ENCODE measurements around the gene CD58.

Gene CD58

DNA sequence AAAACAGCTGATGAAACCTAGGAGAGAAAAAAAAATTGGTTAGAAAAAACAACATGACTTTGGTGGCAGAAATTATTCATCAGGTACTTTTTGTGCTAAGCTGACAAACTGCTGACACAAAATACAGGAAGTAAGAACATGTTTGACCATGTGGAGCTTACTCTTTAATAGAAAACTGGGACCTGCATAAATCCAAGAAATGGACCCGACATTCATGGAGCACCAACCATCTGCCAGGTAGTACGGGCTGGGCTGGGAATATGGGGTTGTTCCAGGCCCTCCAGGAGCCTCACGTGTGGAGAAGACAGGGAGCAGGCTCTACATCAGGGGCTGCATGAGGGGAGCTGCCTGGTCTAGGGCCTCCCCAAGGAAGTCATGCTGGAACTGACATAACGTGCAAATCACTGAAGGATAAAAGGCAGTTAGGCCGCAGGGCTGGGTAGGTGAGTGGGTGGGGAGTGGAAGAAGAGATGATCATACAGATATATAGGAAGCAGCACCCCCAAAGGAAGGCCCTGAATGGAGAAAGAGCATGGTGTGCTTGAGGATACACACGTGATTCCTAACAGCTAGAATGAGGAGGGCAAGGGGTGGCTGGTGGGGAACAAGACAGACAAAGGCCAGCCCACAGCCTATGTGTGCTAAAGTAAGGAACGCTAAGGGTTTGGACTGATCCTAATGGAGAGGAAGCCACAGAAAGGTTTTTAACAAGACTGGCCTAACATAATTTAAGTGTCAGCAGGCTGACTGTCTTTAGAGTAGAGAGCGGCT, 26.1 kb downstream of the CD58 start:
- no peak for DNase-seq (ENCODE audit: low read depth in 2 of 2)

DNA sequence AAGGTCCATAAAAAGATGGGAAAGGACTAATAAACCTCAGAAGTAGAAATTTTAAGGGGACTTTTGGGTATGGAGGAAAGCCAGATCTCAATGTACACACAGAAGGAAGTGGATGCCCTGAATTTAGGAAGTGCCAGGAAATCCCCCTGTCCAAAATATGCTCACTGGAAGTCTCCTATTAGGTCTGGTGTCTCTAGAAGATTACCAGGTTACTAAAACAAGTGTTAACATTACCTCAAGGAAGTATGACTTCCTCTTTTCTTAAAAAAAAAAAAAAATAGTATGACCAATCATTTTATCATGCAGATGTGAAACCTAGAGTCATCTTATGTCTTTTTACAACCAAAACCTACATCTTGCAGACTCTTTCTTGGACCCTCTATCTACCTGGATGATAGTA, 30.7 kb downstream of the CD58 start:
- no peak for DNase-seq (ENCODE audit: low read depth in 2 of 2)

DNA sequence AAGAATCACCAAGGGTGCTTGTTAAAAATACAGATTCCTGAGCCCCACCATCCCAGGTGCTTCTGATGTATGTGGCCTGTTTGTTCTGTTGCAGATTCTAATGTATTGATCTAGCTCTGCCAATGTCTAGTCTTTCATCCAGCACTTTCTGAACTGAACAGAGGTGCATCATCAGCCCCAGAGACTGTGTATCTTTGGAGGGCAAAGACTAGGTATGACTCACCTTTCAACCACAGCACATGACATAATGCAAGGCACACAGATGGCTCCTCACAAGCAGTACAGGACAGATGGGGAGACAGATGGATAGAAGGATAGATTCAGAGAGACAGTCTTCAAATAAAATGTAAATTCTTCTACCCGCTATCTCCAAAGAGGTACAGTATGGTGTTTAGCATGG, 32.3 kb downstream of the CD58 start:
- DNase-seq (ENCODE audit: low read depth in 2 of 2) = peak in 1 of 2 donors; percentile 30

DNA sequence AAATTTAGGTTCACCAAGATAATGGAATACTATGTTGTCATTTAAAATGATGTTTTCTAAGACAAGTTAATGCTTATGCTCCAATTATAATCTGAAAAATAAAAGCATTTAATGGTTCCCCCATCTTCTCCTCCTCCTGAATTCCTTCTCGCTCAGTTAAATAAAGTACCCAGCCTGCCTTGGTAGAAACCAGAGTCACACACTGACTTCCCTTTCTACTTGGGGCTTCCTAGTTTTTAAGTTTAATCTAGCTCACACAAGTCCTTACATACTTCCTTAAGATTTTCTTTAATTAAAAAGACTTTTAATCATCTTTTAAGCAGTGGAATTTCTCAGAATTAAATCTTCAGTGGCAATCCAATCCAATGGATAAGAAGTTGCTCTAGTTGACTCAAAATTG, 32.9 kb downstream of the CD58 start:
- no peak for DNase-seq (ENCODE audit: low read depth in 2 of 2)

DNA sequence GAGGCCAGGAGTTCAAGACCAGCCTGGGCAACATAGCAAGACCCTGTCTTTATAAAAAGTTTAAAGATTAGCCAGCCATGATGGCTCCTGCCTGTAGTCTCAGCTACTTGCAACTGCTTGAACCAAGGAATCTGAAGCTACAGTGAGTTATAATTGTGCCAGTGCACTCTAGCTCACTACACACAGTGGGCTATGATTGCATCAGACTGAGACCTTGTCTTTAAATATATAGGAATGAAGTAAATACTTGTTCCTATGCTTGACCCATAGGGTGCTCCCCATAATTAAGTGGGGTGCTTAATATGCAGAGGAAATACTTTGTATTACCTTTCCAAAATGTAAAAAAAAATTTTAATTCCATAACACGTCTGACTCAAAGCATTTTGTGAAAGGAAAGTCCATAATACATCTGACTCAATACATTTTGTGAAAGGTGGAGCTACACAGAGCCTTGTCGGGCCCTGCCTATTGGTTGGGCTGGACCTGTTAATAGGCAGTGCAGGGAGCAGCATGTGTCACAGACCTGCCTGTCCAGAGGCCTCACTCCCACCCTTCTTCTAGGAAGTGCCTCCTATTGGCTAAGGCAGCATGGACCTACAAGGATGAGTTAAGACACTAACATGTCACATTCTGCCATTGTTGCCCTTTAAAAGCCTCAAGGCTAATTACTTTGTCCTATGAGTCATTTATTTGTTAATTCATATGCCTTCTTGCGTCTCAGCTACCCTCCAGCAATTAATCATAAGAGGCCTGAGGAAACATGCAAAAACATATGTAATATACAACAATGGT, 33.6 kb downstream of the CD58 start:
- DNase-seq (ENCODE audit: low read depth in 2 of 2) = no peak

DNA sequence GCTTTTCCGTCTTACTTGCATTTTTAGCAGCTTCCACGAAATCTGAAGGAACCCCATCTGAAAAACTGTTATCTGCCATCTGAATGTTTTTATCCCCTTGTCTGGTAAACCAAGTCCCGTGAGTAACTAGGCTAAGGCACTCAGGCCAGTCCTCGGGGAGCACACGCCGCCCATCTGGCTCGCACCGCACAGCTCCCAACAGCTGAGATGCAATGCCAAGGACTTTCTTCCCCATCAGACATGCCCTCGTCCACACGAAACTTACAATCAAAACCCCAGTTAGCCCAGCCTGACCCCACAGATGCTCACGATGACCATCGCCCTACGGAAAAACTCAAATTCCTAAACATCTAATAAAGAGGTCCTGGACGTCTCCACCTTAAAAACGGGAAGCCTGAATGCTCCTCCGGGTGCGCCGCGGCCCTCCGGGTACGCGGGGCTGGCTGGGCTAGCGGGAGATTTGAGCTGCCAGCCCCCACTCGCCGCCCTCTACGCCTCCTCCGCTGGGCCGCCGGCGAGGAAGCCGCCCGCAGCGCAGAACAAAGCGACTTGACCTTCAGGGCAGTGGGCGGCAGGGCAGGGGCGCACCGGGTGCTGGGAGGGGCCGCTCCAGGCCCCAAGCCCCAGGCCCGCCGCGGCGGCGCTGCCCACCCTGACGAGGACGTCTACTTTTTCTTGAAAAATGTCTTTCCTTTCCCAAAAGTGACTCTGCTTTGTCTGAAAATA, 36.6 kb downstream of the CD58 start:
- no peak for DNase-seq (ENCODE audit: low read depth in 2 of 2)

DNA sequence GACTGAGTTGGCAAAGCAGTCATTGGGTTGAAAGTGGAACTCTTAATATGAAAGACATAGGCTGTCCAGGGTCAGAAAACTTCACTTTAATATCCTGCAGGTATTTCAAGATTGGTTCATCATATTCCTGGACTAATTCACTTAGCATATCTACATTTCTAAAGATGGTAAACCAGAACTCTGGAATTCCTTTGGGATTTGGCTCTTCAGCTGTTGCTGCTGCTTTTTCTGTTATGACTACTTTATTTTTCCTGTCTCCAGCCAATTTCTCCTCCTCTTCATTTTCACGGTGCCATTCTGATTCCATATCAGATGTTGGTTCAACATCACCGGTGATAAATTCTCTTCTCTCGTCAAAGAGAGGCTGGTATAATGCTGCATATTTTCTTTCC, 37.4 kb downstream of the CD58 start:
- no peak for DNase-seq (ENCODE audit: low read depth in 2 of 2)

DNA sequence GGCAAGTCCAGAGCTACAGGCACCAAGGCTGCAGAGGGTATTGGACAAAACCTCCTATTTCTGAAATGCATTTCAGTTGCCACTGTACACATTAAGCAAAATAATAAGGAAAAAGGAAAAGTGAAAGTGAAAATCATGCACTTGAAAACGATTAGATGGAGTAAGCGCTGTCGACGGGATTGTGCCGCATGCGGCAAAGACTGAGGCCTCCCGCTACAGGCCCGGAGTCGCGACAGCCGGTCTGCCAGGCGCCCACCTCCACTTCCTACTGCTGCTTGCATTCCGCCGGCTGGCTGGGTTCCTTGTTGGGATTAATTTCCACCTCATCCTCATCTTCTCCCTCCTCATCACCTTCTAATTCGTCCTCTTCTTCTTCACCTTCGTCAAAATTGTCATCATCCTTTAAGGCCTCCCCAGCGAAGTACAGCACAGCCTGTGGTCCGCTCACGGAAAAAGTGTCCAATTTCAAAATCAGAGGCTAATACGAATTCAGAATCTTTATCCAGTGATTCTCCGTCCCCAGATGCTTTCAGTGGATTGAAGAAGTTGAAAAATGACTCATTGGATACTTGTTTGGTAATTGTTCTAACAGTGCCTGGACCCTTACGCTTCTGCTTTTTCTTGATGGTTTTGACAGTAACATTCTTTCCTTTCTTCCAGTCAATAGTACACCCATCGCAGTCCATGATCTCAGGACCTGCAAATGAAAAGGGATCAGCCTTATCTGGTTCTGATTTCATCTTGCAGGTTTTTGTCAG, 38.0 kb downstream of the CD58 start:
- no peak for DNase-seq (ENCODE audit: low read depth in 2 of 2)

DNA sequence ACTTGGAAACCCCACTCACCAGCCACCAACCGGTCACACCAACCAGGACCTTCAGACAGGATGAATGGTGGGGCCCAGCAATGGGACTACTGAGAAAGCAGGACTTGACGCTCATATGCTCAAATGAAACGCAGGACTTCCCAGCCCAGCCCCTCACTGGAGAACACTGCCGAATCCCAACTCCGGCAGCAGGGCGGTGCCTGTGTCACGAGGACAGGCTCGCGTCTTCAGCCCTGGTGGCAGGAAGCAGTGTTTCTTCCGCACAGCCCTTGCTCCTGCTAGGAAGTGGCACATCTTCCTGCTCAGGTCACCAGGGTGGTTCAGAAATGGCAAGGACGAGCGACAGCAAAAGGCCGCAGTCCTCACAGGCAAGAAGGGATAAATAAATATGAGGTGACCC, 38.9 kb downstream of the CD58 start:
- no peak for DNase-seq (ENCODE audit: low read depth in 2 of 2)

DNA sequence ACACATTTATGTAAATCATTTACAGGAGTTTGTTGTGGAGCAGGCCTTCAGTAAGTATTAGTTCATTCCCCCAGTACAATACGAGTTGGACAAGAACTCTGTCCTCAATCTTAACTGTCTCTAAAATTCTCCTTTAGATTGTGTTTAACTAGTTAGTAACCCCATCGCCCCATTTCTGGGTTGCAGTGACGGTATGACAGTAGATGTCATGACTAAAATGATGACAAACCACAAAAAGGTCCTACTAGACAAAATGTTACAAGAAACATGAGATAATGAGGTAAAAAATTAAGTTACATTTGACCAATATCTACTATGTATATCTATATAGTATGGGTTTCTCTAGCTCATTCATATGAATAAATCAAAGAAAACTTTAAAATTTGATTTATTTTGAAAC, 41.1 kb downstream of the CD58 start:
- no peak for DNase-seq (ENCODE audit: low read depth in 2 of 2)

DNA sequence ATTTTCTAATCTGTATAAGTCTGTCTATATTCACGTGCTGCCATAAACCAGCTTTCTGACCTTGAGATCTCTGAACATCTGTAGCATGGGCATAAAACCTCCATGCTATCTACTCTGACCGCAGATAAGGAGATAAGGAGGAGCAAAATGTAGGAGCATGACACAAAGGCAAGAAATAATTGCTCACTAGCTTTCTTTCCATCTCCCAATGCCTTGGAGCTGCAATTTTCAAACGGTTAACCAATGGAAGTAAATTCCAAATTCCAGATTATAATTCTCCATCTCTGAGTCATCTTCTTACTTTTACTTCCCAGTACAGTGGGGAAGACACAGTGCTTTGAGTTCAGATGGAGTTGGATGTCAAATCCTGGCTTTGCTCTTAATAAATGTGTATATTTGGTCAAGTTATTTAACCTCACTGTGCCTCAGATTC, 41.6 kb downstream of the CD58 start:
- DNase-seq (ENCODE audit: low read depth in 2 of 2) = no peak

DNA sequence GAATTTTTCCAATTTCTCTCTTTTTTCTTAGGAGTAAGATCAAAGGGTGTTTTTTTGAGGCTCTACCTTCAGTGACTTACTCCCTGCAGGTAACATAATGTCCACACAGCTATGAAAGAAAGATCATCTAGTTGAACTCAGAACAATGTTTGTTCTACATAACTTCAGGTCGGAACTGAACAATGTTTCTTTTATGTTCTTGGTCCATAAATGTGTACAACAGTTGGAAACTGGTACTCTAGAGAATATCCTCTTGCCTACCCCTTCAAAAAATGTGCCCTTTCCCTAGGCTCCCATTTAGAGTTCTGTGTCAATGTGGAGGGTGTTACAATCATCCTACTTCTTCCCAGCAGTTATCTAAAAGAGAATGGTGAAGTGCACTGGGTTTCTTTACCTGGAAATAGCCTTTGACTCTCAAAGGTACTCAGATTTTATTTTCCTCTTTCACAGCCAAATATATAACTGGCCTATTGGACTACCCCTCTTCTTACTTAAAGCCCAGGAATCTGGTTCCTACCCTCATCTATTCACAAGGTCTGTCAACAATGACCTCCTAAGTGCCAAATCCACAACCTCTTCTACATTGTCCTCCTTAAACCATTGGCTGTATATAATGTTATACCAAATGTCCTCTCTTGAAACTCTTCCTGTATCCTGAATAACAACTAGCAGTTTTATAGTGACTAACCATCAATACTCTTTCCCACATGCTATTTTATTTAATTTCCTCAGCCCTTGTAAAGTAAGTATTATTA, 42.3 kb downstream of the CD58 start:
- no peak for DNase-seq (ENCODE audit: low read depth in 2 of 2)

DNA sequence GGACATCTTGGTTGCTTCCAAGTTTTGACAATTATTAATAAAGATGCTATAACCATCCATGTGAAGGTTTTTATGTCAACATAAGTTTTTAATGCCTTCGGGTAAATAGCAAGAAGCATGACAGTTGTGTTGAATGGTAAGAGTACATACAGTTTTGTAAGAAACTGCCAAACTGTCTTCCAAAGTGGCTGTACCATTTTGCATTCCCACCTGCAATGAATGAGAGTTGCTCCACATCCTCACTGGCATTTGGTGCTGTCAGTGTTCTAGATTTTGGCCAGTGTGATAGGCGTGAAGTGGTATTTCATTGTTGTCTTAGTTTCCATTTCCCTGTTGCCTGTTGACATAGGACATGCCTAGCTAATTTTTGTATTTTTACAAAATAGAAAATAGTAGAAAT, 45.4 kb downstream of the CD58 start:
- no peak for DNase-seq (ENCODE audit: low read depth in 2 of 2)

DNA sequence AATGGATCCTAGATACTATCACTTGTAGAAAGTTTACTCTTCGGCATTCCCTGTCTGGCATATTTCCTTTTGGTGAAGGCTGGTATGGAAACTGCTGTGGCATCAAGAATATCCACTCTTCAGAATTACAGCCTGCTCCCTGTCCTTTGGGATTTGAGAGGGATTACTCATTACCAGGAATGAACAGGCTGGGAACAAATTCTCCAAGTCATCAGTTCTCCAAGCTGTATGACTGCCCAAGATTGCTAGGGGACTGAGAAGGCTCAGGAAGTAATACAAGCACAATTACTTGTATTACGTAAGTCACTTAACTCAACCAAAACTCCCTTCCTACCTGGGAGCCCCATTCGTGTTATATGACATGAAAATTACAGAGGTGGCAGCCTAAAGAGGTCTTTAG, 49.6 kb downstream of the CD58 start:
- DNase-seq (ENCODE audit: low read depth in 2 of 2) = no peak

DNA sequence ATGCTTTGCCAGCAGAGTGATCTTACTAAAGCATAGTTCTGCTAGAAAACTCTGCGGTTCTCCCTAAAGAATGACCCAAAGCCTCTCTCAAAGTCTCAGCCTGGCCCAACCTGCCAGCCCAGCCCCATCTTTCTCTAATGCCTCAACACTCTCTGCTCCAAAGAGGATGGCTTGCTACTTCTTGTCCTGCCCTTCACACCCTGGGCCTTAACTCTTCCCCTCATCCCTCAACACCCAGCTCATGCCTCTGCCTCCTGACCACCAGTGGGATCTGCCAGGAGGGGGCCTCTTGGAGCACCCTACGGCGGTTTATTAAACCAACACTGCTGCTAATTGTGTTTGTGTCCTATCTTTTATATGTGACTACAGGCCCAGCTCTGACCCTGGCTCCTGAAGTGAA, 52.4 kb downstream of the CD58 start:
- DNase-seq (ENCODE audit: low read depth in 2 of 2) = no peak

DNA sequence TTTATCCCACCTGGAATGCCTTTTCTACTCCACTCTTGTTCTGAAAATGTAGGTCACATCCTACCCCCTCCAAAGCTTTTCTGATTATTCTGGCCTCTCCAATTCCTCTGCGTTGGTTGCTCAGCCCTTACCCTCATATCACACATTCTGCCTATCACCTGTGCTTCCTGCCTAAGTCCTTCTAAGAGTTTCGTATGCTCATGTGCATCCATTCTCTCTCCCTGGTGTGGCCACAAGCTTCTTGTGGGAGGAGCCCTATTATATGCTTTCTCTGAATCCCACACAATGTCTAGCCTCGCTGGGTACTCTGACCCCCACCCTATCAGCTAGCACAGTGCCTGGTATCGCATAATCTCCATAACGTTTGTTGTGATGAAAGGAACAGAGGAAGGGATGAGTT, 54.2 kb downstream of the CD58 start:
- DNase-seq (ENCODE audit: low read depth in 2 of 2) = no peak

DNA sequence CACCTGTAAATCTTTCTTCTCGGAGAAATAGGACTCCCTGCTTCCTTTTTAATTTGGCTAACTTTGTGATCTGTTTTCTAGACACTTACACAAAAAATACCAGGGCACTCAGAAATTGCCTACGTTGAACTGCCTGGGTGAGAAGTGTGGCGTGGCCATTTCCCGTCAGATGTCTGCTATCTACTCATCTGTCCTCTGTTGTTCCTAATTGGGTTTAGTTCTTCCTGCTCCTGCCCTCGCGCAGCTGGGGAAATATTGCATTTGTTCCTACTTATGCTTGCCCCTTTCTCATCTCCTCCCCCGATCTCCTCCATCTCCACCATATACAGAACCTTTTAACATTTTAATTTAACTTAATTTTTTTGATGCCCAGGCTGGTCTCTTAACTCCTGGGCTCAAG, 55.1 kb downstream of the CD58 start:
- no peak for DNase-seq (ENCODE audit: low read depth in 2 of 2)

DNA sequence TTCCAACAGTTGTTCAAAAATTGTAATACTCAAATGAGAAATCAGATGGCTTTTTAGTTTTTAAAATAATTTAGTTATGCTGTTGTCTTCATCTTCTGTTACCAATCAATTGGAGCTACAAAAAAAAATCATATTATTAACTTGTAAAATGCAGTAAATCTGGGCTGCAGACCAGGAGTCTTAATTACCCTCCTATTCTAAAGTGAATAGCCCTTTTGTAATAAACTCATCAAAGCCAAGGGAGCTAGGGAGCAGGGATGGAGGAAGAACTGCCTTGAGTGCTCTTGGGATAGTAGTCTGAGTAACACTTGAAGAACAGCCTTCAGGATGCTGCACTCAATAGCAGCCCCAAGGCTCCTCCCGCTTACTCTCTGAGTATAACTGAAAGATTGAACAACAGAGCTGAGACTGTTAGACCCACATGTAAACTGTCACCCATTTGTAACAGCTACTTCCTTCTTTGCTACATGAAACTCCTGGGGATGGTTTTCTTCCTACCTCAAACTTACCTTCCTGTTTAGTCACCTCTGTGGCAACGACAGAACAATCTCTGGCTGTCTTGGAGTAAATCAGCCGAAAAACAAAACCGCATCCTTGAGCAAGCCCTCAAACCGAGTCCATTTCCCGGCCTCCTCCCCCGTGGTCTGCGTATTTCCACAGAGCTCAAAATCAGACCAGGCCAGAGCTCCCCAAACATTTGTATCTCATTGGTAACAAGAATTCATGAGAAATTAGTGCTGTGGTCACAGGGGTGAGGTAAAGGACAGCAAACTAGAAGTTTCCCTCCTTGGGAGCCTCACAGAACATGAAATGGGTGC, 55.9 kb downstream of the CD58 start:
- DNase-seq (ENCODE audit: low read depth in 2 of 2) = peak; percentile 32 to 39

DNA sequence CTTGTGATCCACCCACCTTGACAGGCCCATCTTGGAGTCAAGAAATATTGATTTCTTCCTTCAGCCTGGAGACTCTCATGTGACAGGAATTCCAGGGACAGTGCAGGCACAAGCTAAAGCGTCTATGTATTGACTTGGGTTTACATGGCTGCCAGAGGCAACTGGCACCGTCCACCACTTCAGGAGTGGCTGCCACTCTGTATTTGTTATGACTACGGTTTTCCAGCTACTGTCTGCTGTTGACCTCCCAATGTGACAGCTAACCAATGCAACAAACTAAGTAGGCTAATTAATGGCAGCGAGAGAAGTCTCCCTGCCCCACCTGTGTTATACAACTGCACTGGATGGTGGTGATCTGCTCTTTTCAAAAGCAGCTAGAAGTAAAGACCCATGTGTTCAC, 56.9 kb downstream of the CD58 start:
- no peak for DNase-seq (ENCODE audit: low read depth in 2 of 2)

DNA sequence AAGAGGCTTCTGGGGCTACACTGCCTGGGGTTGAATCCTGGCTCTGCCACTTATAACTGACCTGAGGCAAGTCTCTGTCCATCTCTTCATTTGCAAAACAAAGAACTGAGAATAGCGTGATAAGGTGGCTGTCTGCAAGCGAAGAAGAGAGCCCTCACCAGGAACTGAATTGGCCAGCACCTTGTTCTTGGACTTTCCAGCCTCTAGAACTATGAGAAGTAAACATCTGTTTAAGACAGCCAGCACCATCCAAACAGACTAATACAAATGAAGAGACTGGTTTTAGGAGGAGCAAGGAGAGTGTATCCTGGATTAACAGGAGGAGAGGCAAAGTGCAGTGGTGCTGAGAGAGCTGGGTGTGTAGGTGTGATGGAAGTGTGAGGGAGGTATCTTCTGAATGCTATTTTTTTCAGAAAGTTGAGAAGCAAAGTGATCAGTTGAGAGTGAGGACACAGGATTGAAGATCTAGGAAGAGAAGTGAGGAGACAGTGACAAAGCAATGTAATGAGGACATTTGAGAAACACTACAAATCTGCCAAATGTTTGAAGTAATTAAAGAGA, 59.3 kb downstream of the CD58 start:
- no peak for DNase-seq (ENCODE audit: low read depth in 2 of 2)
